RCC 7860 (cell line): ENCODE results near the gene DNM1.
A peak's percentile ranks its signal among the peaks of the same experiment; 100 is the strongest.
"Not testable (repeated sequence)": the region's sequence is repeated elsewhere in the genome, so short reads cannot be mapped to it uniquely, and the experiment has no call there.

Source experiments
- DNase-seq: peaks from one replicate; pipeline ENCODE4 v3.0.0-alpha.2; 2015; ENCODE audit warnings: low spot score
- FAIRE-seq: peaks from 2 replicates; lab custom pipeline; 2012; peaks lifted over from hg19 to GRCh38; lab: Jason Lieb, UNC

DNM1 gene

GRCh38 chr9:128175726-128176125 is 27.5 kb upstream of the DNM1 start:
- FAIRE-seq (no peak), DNase-seq (no peak)

GRCh38 chr9:128178806-128179431 is 24.3 kb upstream of the DNM1 start:
- DNase-seq, result no peak
- no peak for FAIRE-seq

GRCh38 chr9:128180001-128180400 is 23.2 kb upstream of the DNM1 start:
- no peak for FAIRE-seq

GRCh38 chr9:128180447-128180846 is 22.7 kb upstream of the DNM1 start:
- DNase-seq, result no peak
- FAIRE-seq, result no peak

More at GRCh38 chr9:128180001-128180400, 23.2 kb upstream of the DNM1 start:
- DNase-seq, result no peak

- not testable (repeated sequence) for DNase-seq, FAIRE-seq
Measured at GRCh38 chr9:128181480-128181879, 21.7 kb upstream of the DNM1 start.

GRCh38 chr9:128182893-128183588 is 20.1 kb upstream of the DNM1 start:
- no peak for DNase-seq
- no peak for FAIRE-seq

- no peak for FAIRE-seq
- DNase-seq, result no peak
Measured at GRCh38 chr9:128185979-128186965, 16.9 kb upstream of the DNM1 start.

GRCh38 chr9:128187361-128187760 is 15.8 kb upstream of the DNM1 start:
- DNase-seq, result no peak
- no peak for FAIRE-seq

- FAIRE-seq, result no peak
- DNase-seq, result no peak
Measured at GRCh38 chr9:128188209-128188608, 15.0 kb upstream of the DNM1 start.

- DNase-seq (no peak), FAIRE-seq (no peak)
Measured at GRCh38 chr9:128190013-128190412, 13.2 kb upstream of the DNM1 start.

- FAIRE-seq, result no peak
- DNase-seq, result no peak
Measured at GRCh38 chr9:128190516-128191405, 12.4 kb upstream of the DNM1 start.

GRCh38 chr9:128191406-128192046 is 11.7 kb upstream of the DNM1 start, which contains the start of gene CIZ1:
CIZ1 (minus strand) TSS chr9:128191572; CDS start chr9:128190857, 715 bp downstream.
- peak; percentile 38 for DNase-seq
- FAIRE-seq, result no peak

GRCh38 chr9:128192601-128193371 is 10.4 kb upstream of the DNM1 start:
- DNase-seq, result no peak
- FAIRE-seq, result no peak

GRCh38 chr9:128193469-128194096 is 9.6 kb upstream of the DNM1 start:
- FAIRE-seq, result no peak
- no peak for DNase-seq

- FAIRE-seq (no peak), DNase-seq (no peak)
Measured at GRCh38 chr9:128201441-128202369, 1.5 kb upstream of the DNM1 start.

GRCh38 chr9:128202648-128203023 is 543 bp upstream of the DNM1 start:
- no peak for DNase-seq
- FAIRE-seq, result no peak

GRCh38 chr9:128203707-128204551 is 750 bp downstream of the DNM1 start:
- FAIRE-seq, result no peak

More at GRCh38 chr9:128203707-128204551, 750 bp downstream of the DNM1 start:
- DNase-seq, result peak; percentile 78
